ENCODE results near the gene CTBP2.
A peak's percentile ranks its signal among the peaks of the same experiment; 100 is the strongest.
"Not testable (repeated sequence)": the region's sequence is repeated elsewhere in the genome, so short reads cannot be mapped to it uniquely, and the experiment has no call there.

The CTBP2 gene

DNA sequence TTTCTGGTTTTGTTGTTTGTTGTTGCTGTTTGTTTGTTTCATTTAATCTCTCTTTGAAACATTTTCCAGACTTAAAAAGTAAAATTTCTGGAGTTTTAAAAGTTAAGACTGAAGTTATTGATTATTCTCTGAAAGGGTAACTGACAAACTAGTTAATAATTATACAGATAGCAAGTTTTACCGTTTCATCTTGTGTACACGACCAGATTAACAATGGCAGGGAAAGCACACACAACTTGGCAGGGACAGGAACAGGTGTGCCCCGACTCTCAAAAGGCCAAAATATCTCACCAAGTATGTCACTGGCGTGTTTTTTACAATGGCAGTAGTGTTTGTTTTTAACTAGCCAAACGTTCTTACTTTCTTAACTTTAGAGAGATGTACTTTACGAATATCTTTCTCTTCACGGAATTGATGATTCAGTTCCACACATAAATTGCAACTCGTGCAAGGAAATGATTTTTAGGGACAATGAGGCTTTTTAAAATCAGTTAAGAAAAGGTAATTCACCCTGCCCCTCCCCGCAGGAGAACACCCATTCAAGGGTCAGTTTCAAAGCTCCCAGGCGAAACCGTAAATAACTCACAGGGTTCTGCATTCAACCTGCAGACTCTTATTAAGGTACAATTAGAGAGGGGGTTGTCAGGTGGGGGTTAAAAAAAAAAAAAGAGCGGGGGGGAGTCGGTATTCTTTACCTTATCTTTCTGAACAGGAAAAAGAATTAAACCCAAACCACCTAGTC lies 3.5 kb downstream of the CTBP2 start:
- DNase-seq, result no peak

DNA sequence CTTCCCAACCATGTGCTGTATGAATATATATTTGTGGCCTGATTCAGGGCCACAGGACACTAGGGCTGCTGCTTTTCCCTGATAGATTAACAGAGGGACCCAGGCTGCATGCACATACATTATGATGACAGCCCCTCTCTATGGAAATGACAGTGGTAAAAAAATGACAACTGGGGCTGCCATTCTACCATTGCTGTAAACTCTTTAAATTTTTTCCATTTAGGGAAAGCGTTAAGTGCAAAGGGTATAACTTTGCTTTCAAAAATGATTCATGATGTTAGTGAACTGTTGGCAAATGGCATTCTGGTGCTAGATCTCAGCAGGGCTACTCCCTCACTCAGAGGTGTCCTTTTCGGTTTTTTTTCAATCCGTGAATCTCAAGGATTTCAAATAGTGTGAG lies 4.2 kb downstream of the CTBP2 start:
- no peak for DNase-seq

GRCh38 chr10:125155101-125155500 lies 5.3 kb downstream of the CTBP2 start:
- DNase-seq, result no peak

DNA sequence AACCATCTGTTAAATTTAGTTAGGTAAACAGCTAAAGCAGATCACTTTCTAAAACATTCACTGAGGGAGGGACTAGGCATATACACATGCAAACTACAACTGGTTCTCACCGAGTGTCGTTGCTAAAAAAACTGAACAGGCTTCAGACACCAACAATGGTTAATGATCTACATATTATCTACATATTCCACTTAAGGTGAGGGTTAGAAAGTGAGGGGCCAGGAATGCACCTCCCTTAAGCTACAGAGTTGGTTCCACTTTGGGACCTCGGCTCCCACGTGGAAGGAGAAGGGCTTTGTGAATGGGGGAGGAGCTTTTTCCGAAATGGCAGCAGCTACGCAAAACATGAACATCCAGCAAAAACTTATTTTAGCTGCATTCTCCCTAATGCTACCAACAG lies 5.8 kb downstream of the CTBP2 start:
- no peak for DNase-seq

DNA sequence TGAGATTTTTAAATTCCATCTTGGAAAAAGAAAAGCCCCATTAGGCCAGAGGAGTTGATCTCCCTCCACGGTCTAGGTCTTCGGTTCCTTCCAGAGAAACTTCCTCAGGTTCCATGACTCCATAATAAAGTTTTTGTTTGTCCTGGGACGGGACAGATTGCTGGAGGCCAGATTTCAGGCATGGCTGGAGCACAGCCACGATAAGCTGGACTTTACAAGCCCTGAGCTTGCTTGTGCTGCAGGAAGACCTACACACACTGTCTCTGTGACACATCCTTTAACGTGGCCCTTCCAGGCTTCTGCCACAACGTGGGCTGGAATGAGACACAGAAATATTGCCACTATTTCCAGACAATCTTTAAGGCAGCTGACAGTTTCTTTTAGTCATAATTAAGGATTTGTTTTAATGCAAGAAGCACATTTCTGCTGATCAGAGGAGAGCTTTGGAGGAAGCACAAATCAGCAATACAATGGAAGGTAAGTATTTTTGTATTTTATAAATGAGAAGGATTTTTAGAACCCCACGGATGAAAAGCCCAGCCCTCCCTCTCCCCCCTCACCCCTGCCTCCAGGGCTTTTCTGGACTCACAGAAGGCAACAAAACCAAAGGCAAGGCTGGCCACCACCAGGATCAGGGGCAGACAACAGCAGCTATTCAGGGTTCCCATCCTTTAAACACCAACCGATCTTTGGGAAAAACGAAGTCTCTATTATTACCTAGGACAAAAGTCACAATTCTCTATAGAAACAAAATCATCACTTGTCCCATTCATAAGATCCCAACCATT lies 6.5 kb downstream of the CTBP2 start:
- no peak for DNase-seq

DNA sequence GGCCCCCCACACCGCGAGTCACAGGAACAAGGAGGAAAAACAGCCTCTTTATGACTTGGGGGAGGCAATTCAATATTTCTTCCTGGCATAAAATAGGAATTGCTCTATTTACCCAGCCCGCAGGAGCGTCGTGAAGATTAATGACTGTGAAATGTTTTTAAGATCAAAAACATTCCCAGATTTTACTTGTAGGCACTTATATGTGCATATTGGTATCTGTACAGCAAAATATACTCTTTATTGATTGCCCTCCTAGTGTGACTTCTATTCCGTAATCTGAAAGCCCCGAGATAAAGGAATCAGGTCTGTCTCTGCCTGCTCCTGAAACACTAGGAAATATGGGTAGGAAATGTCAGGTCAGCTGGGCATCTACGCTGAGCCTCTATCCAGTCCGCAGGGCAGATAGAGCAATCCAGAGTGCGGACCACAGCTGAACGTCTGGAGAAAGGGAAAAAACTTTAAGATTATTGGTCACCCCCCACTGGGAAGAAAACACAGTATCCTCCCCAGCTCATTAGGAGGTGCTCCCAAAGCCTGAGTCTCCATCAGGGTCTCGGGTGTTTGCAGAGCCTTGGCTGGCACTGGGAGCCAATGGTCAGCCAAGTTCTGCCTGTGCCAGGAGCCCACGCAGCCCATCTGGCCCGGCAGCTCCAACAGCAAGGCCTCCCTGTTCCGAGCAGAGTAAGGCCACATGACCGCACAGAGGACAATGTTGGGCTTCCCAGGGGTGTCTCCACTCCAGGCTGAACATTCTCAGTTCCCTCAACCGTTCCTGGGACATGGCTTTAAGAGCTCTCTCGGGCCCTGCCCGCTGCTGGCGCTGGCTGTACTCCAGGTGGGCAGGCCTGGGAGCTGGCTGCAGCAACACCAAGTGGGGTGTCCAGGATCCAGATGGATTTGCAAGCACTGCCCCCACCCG lies 7.7 kb downstream of the CTBP2 start:
- no peak for DNase-seq

- DNase-seq, result no peak
Measured at GRCh38 chr10:125151553-125152449, 8.6 kb downstream of the CTBP2 start.

GRCh38 chr10:125151170-125151552 lies 9.2 kb downstream of the CTBP2 start:
- no peak for DNase-seq

- DNase-seq, result not testable (repeated sequence)
Measured at GRCh38 chr10:125150376-125151083, 9.8 kb downstream of the CTBP2 start.

DNA sequence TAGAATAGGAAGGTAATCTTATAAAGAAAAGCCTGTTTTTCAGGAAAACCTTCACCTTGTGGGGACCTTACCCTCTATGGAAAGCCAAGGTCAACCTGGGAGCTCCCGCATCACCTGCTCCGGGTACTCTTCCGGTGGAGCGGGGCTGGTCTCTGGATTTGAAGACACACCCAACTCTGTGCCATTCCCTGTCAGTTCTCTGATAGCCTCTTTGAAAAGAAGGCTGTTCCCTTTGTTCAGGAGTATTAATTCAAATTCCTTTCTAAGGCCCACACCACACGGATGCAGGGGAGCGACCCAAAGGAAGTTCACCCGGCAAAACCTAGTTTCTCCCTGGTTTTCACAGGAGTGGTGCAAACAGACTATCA lies 10.7 kb downstream of the CTBP2 start:
- DNase-seq, result no peak

DNA sequence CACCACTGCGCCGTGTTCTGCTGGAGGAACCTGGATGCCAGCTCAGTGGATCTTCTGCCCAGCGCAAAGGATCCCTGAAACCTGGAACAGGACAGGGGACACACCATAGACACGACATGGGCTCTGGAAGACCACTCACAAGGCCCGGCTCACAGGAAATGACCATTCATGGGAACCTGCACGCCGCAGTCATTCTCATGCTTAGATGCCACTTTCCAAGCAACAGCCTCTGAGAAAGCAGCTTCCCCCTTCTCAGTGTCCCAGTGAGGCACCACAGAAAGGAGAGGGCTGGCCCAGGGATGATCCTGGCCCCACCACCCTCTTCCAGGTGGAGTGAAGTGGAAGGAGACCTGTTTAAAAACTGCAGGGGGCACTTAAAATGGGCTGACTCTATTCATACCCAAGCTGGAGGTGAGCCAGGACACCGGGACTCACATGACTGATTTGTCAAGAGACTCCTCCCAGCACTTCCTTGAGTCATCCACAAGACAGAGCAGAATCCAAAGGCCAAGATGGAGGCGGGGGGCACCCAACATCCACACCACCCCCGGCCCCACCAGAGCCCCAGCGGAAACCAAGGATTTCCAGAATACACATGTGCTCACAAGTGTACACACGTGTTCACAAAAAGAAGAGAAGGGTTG lies 11.2 kb downstream of the CTBP2 start:
- DNase-seq, result no peak

- no peak for DNase-seq
Measured at GRCh38 chr10:125148528-125148927, 11.8 kb downstream of the CTBP2 start.

DNA sequence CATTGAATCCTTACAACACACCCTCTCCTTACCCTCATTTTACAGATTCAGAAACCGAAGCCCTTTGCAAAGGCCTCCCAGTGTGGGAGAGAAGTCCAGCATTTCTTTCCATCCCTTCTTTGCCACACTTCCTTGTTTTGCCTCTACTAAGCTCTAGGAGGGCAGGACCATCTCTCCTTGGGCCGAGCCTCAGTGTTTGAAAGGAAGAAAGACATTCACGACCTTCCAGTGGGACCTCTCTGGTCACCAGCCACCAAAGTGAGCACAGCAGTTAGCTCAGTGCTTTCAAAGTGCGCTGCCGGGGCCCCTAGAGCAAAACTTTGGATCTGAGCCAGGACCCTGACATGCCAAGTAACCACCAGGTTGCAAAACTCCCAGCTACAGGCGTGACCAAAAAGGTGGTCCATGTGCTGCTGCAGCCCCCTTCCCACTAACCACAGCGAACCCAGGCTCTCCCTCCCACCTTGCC lies 12.4 kb downstream of the CTBP2 start:
- no peak for DNase-seq

DNA sequence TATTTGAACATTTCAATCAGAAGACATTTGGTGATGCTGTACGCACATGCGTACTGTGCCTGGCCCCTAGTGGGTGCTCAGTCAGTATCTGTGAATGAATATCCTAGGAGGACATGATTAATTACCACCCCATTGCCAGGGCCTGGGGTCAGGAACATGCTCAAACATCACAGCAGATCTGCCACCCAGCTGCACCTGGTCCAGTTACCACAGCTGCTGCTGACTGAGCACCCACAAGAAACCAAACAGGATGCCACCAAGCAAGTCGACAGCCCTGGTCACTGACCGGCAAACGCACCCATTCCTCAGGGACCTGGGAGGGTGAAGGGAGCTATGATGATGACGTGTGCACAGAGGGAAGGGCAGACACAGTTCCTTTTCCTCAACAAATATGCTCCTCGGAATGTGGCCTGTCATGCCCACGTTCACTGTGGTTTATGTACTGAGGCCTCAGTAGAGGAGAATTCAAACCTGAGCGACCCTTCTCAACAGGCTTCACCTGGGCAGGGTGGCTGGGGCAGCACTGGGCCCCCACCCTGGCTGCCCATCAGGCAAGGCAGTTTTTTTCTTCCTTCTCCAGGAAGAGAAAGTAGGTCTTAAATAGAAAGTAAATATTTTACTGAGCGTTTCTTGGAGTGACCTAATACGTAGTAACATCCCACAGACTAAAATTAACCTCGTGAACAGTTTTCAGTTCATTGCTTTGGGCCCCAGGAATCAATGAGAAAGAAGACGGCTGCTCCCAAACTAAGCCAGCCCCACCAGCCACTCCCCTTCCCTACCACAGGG lies 13.4 kb downstream of the CTBP2 start:
- DNase-seq, result no peak

DNA sequence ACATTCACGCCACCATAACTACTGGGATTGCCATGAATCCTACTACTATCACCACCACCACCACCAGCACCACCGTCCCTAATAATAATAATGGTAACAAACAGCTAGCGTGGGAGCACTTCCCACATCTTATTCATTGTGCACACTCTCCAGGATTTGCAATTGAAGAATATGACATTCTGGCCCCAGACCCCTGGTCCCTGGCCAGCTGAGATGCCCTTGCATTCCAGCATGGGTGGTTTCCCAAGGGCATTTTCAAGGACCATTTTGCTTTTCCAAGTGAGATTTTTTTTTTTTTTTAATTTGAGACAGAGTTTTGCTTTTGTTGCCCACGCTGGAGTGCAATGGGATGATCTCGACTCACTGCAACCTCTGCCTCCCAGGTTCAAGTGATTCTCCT lies 14.7 kb downstream of the CTBP2 start:
- no peak for DNase-seq

- peak; percentile 8 for DNase-seq
Measured at GRCh38 chr10:125144693-125145623, 15.4 kb downstream of the CTBP2 start.

GRCh38 chr10:125144206-125144605 lies 16.2 kb downstream of the CTBP2 start:
- no peak for DNase-seq

DNA sequence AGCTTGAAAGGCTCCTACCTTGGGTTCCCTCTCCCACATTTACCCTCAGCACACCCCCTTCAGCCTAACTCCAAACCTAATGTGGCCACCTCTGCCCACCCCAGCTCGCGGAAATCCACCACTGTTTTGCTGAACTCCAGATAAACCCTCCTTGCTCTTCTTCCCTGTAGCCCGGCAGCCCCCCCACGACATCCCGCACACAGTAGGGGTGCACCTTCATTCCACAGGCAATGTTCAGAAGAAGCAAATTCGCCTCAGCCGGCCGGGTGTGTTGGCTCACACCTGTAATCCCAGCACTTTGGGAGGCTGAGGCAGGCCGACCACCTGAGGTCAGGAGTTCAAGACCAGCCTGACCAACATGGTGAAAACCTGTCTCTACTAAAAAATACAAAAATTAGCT lies 17.4 kb downstream of the CTBP2 start:
- DNase-seq, result no peak

DNA sequence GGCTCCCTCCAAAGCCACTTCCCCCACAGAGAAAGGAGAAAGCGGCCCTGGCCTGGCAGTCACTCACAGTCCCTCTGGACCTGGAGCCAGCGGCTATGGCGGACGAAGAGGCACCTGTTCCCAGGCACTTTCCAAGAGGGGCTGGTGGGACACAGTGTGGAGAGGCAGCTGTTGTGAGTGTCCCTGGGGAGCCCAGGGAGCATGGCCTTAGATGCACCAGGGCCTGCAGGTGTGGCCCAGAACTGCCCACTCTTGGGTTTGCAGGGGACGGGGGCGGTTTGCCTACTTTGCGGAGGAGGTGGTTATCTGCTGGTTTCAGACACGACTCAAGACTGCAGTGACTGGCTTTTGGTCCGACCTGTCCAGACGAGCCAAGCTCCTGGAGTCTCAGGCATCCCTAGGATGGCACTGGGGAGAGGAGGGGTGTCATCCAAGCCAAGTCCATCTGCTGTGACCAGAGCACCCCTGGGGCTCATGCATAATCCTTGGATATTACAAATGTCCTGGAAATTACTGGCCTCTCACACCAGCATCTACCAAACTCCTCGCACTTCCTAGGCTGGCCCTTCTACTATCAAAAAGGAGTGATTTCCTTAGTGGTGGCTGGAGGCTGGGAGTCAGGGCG lies 18.4 kb downstream of the CTBP2 start:
- no peak for DNase-seq

Data from stimulated activated naive CD4-positive, alpha-beta T cell treated with Interleukin-2 at 50 U/mL for 16 hours (primary cell).